Nephron progenitor cell (in vitro differentiated cells): Measurements from ENCODE around the gene PPM1N.
A peak's percentile ranks its signal among the peaks of the same experiment; 100 is the strongest.

Experiments used
- DNase-seq: peaks from one replicate; pipeline ENCODE4 v3.0.0; 2021
- H3K27ac Mint-ChIP-seq: 2 replicates; pipeline ENCODE4 v1.8.0; 2021; ENCODE audit warnings: mild to moderate bottlenecking, moderate library complexity, mixed read lengths
- H3K27me3 Mint-ChIP-seq: 2 replicates; pipeline ENCODE4 v1.8.0; 2021; ENCODE audit warnings: mild to moderate bottlenecking, low read depth, mixed read lengths; ENCODE audit not compliant: poor library complexity
- H3K36me3 Mint-ChIP-seq: 2 replicates; pipeline ENCODE4 v1.8.0; 2021; ENCODE audit warnings: low read depth, mixed read lengths
- H3K4me1 Mint-ChIP-seq: 2 replicates; pipeline ENCODE4 v1.8.0; 2021; ENCODE audit warnings: mixed read lengths
- H3K4me3 Mint-ChIP-seq: 2 replicates; pipeline ENCODE4 v1.8.0; 2021; ENCODE audit warnings: mild to moderate bottlenecking, moderate library complexity, mixed read lengths
- H3K9me3 Mint-ChIP-seq: 2 replicates; pipeline ENCODE4 v1.8.0; 2021; ENCODE audit warnings: mild to moderate bottlenecking, moderate library complexity, mixed read lengths
- TF ChIP-seq, protein P1 (sequence below): fragments of 200-600 bp; sonication (generic); IDR thresholded peaks from 2 replicates; pipeline ENCODE4 v1.5.0; 2021; ENCODE audit warnings: antibody characterized with exemption

Gene PPM1N

GRCh38 chr19:45455707-45456499, 42.3 kb upstream of the PPM1N start:
- peaks cover 23% of the 10 kb centered on the region for H3K27me3 Mint-ChIP-seq
- H3K9me3 Mint-ChIP-seq: peaks cover 5% of the 10 kb centered on the region
- H3K27ac Mint-ChIP-seq: peak overlapping the region; percentile 97
- peaks cover 38% of the 10 kb centered on the region for H3K4me1 Mint-ChIP-seq
- TF ChIP-seq, protein P1, sequence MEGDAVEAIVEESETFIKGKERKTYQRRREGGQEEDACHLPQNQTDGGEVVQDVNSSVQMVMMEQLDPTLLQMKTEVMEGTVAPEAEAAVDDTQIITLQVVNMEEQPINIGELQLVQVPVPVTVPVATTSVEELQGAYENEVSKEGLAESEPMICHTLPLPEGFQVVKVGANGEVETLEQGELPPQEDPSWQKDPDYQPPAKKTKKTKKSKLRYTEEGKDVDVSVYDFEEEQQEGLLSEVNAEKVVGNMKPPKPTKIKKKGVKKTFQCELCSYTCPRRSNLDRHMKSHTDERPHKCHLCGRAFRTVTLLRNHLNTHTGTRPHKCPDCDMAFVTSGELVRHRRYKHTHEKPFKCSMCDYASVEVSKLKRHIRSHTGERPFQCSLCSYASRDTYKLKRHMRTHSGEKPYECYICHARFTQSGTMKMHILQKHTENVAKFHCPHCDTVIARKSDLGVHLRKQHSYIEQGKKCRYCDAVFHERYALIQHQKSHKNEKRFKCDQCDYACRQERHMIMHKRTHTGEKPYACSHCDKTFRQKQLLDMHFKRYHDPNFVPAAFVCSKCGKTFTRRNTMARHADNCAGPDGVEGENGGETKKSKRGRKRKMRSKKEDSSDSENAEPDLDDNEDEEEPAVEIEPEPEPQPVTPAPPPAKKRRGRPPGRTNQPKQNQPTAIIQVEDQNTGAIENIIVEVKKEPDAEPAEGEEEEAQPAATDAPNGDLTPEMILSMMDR: no peak
- H3K4me3 Mint-ChIP-seq: peak overlapping the region; percentile 50
- no peaks in the 10 kb centered on the region for H3K36me3 Mint-ChIP-seq
- DNase-seq: peak; percentile 73

DNA sequence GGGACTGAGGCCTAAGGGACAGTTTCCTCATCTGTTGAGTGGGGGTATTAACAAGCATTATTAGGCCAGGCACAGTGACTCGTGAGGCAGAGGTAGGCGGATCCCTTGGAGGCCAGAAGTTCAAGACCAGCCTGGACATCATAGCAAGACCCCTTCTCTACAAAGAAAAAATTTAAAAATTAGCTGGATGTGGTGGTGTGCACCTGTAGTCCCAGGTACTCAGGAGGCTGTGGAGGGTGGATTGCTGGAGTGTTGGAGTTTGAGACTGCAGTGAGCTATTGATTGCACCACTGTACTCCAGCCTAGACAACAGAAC, 41.8 kb upstream of the PPM1N start:
- Mint-ChIP-seq H3K27me3 (peaks cover 18% of the 10 kb centered on the region), H3K4me3 (no peak overlapping the region), H3K9me3 (peaks cover 5% of the 10 kb centered on the region), H3K4me1 (peaks cover 34% of the 10 kb centered on the region), H3K27ac (peak overlapping the region; percentile 97), H3K36me3 (no peaks in the 10 kb centered on the region)
- TF ChIP-seq, protein P1: no peak
- DNase-seq: no peak

DNA sequence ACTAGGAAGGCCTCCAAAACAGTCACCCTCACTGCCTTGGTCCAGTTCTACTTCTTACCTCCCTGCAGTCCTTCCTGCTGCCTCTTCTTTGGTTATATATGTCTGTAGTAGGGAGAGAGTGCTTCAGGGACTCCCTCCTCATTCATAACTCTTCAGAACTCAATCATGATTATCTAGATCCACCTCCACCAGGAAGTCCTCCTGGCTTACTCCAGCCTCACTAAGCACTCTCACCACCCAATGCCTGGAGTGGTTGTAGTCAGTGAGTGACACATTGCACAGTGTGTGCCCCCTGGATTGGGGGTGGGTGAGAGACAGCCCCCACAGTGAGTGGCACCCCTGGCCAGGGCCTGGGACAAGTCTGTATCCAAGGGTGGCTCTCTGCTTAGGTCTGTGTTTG, 40.5 kb upstream of the PPM1N start:
- TF ChIP-seq, protein P1: no peak
- Mint-ChIP-seq H3K9me3 (no peaks in the 10 kb centered on the region), H3K4me3 (no peak overlapping the region), H3K27me3 (peaks cover 13% of the 10 kb centered on the region), H3K4me1 (peaks cover 30% of the 10 kb centered on the region), H3K27ac (no peak overlapping the region), H3K36me3 (no peaks in the 10 kb centered on the region)
- DNase-seq: no peak

DNA sequence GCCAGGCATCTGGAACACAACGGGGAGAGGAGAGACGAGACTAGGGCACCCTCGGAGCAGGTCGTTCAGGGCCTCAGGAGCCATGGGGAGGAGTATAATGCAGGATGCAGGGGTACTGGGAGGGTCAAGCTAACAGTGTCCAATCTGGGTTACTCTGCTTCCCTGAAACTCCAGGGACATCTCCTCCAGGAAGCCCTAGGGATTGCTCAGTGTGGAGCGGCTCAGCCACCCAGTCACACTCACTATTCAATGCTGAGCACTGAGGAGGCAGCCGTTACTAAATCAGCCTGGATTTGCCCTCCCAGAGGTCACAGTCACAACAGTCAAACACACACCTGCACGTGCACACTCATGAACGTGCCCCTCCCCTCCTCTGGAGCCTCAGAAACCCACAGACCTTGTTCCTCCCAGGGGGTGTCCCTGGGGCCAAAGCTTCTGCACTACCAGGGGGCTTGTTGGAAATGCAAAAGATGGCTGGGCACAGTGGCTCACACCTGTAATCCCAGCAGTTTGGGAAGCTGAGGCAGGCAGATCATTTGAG, 37.4 kb upstream of the PPM1N start:
- H3K9me3 Mint-ChIP-seq: no peaks in the 10 kb centered on the region
- TF ChIP-seq, protein P1: no peak
- DNase-seq: no peak
- peaks cover 22% of the 10 kb centered on the region for H3K4me1 Mint-ChIP-seq
- H3K4me3 Mint-ChIP-seq: no peak overlapping the region
- no peak overlapping the region for H3K27ac Mint-ChIP-seq
- peaks cover 17% of the 10 kb centered on the region for H3K27me3 Mint-ChIP-seq
- no peaks in the 10 kb centered on the region for H3K36me3 Mint-ChIP-seq

GRCh38 chr19:45462174-45462573, 36.1 kb upstream of the PPM1N start:
- Mint-ChIP-seq H3K4me1 (peaks cover 18% of the 10 kb centered on the region), H3K27ac (no peak overlapping the region), H3K4me3 (no peak overlapping the region), H3K36me3 (no peaks in the 10 kb centered on the region), H3K27me3 (peaks cover 26% of the 10 kb centered on the region), H3K9me3 (no peaks in the 10 kb centered on the region)
- TF ChIP-seq, protein P1: no peak
- DNase-seq: no peak

DNA sequence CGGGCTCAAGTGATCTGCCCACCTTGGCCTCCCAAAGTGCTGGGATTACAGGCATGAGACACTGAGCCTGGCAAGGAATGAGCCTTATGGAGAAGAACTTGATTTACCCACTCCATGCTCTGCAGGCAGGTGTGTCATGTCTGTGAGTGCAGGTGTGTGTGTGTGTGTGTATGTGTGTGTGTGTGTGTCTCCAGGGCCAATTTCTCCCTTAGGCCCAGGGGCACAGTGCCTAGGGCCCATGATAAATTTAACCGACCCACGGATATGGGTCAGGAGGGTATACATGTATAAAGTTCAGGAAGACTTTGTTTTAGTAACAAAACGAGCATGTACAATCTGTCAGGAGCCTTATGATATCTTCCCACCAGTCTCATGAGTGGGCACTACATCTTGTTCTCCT, 35.0 kb upstream of the PPM1N start:
- Mint-ChIP-seq H3K36me3 (no peaks in the 10 kb centered on the region), H3K4me1 (peaks cover 22% of the 10 kb centered on the region), H3K4me3 (no peak overlapping the region), H3K9me3 (no peaks in the 10 kb centered on the region), H3K27me3 (peaks cover 33% of the 10 kb centered on the region), H3K27ac (no peak overlapping the region)
- TF ChIP-seq, protein P1: no peak
- DNase-seq: no peak
